Uterus (tissue), 2 donors: Measurements from ENCODE around the gene OVAAL.

ENCODE experiments used
- POLR2A ChIP-seq, 2 donors: fragments of 450-650 bp; IDR thresholded peaks; one replicate each; pipeline ENCODE4 v1.6.1; 2016; ENCODE audit warnings: antibody characterized with exemption in 2 of 2, mild to moderate bottlenecking in 1 of 2, moderate library complexity in 1 of 2
- TF ChIP-seq, protein P1 (sequence below), 4 experiments: fragments of 200-600 bp in 2 of 4; fragments of 450-650 bp in 2 of 4; sonication (generic) in 2 of 4; IDR thresholded peaks; one replicate each; pipeline ENCODE4 v1.5.1; 2016 to 2019; ENCODE audit warnings: antibody characterized with exemption in 4 of 4, mild to moderate bottlenecking in 2 of 4, moderate library complexity in 1 of 4

DNA sequence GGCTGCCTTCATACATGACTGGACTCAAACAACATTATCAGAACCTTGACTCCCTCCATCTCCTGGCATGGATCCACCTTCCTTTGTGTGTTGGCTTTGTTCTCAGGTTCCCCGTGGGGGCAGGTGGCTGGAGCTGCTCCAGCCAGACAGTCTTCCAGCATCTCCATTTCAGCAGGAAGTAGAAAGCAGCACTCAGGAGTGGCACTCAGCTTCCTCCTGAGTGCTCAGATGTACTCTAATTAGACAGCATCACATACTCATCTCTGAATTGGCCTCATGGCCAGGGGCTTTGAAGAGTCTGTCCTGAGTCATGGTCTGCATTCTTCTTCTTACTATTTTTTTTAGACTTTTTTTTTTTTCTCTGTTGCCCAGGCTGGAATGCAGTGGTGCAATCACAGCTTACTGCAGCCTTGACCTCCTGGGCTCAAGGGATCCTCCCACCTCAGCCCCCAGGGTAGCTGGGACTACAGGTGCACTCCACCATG, 27.9 kb downstream of the OVAAL start:
- no peak for TF ChIP-seq POLR2A (IDR thresholded peaks at IDR 0.05)
- TF ChIP-seq, protein P1, sequence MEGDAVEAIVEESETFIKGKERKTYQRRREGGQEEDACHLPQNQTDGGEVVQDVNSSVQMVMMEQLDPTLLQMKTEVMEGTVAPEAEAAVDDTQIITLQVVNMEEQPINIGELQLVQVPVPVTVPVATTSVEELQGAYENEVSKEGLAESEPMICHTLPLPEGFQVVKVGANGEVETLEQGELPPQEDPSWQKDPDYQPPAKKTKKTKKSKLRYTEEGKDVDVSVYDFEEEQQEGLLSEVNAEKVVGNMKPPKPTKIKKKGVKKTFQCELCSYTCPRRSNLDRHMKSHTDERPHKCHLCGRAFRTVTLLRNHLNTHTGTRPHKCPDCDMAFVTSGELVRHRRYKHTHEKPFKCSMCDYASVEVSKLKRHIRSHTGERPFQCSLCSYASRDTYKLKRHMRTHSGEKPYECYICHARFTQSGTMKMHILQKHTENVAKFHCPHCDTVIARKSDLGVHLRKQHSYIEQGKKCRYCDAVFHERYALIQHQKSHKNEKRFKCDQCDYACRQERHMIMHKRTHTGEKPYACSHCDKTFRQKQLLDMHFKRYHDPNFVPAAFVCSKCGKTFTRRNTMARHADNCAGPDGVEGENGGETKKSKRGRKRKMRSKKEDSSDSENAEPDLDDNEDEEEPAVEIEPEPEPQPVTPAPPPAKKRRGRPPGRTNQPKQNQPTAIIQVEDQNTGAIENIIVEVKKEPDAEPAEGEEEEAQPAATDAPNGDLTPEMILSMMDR (IDR thresholded peaks at IDR 0.05) = no peak
